ENCODE data around the gene OMD.
A peak's percentile ranks its signal among the peaks of the same experiment; 100 is the strongest.

Gene OMD

DNA sequence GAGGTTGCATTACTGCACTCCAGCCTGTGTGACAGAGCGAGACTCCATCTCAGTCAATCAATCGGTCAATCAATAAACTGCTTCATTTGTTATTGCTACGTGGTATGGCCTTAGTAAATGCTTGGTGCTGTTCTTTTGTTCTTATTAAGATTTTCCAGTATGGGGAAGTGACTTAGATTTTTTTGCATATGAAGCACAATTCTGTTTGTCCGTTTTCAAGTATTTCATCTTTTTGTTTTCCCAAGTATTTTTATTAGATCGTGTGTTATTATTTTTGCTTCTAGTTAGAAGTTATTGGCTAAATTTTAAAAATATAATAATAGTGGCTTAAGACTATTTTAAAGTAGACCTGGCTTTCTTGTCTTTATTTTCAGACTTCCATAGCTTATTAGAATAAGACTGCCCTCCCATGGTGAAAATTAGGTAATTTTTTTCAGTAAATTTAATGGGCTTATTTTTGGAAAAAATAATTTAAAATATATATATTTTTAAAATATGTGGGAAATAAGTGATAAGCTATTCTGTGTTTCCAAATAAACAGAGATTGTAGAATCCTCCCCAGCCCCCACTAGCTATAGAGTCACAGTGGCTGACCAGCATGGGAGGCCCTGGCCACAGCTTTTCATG, 14.7 kb upstream of the OMD start:
- H3K4me3 ChIP-seq (replicated peaks in 1 of 2; ENCODE audit: low read depth in 2 of 2, low read length in 2 of 2), result no peak overlapping the region
- peak; percentile 61 to 66 for DNase-seq (ENCODE audit: low read depth in 2 of 2)
- TF ChIP-seq, protein P1, sequence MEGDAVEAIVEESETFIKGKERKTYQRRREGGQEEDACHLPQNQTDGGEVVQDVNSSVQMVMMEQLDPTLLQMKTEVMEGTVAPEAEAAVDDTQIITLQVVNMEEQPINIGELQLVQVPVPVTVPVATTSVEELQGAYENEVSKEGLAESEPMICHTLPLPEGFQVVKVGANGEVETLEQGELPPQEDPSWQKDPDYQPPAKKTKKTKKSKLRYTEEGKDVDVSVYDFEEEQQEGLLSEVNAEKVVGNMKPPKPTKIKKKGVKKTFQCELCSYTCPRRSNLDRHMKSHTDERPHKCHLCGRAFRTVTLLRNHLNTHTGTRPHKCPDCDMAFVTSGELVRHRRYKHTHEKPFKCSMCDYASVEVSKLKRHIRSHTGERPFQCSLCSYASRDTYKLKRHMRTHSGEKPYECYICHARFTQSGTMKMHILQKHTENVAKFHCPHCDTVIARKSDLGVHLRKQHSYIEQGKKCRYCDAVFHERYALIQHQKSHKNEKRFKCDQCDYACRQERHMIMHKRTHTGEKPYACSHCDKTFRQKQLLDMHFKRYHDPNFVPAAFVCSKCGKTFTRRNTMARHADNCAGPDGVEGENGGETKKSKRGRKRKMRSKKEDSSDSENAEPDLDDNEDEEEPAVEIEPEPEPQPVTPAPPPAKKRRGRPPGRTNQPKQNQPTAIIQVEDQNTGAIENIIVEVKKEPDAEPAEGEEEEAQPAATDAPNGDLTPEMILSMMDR (IDR thresholded peaks at IDR 0.05; ENCODE audit: low read depth, low read length), result peak; percentile 24

DNA sequence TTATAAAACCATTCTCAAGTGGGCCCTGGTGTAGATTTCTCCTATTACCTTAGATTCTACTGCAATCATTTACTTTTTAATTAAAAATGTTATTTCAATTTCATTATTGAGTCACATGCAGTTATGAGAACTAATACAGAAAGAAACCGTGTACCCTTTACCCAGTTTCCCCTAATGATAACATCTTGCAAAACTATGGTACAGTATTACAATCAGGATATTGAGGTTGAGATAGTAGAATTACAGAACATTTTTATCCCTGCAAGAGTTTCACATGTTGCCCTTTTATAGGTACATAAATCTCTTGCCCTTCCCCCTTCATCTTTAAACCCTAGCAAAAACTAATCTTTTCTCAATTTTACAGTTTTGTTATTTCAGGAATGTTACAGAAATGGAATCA, 11.0 kb upstream of the OMD start:
- no peak overlapping the region for H3K4me3 ChIP-seq (replicated peaks in 1 of 2; ENCODE audit: low read depth in 2 of 2, low read length in 2 of 2)
- TF ChIP-seq, protein P1 (IDR thresholded peaks at IDR 0.05; ENCODE audit: low read depth, low read length), result no peak
- no peak for DNase-seq (ENCODE audit: low read depth in 2 of 2)

DNA sequence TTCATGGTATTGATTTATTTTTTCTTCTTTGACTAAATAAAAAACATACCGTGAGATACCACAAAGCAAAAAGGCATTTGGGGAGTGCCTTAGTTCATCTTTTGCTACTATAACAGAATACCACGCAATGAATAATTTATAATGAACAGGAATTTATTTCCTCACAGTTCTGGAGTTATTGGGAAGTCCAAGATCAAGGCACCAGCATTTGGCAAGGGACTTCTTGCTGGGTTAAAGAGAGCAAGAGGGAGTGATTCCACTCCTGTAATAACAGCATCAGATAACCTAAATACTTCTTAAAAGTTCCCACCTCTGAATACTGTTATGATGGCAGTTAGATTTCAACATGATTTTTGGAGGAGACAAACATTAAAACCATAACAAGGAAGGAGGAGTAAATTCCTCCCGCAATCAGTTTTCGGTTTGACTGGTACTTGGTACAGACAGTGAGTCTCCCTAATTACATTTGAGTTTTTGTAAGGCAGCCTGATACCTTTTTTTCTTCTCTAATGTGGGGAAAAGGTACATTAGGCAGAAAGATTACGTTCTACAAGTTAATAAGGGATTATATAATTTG, 8.8 kb upstream of the OMD start:
- DNase-seq (ENCODE audit: low read depth in 2 of 2), result no peak
- TF ChIP-seq, protein P1 (IDR thresholded peaks at IDR 0.05; ENCODE audit: low read depth, low read length), result no peak
- no peak overlapping the region for H3K4me3 ChIP-seq (replicated peaks in 1 of 2; ENCODE audit: low read depth in 2 of 2, low read length in 2 of 2)

DNA sequence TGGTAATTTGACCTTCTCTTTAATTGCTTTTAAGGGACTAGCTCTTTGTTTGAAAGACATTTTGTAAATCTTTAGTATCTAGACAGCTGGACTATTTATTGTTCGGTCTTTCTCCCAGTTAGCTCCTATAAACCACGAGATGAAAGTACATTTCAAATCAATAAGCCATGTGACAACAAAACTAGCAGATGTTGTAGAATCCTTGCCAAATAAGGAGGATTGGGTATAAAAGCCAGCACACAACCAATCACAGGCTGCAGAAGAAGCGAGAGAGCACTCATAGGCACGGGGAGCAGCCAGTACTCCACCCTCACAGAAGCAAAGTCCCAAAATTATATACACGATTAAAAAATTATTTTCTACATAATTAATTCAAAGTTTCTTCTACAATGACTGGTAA, 8.1 kb upstream of the OMD start:
- H3K4me3 ChIP-seq (replicated peaks in 1 of 2; ENCODE audit: low read depth in 2 of 2, low read length in 2 of 2), result no peak overlapping the region
- no peak for DNase-seq (ENCODE audit: low read depth in 2 of 2)
- TF ChIP-seq, protein P1 (IDR thresholded peaks at IDR 0.05; ENCODE audit: low read depth, low read length), result no peak

DNA sequence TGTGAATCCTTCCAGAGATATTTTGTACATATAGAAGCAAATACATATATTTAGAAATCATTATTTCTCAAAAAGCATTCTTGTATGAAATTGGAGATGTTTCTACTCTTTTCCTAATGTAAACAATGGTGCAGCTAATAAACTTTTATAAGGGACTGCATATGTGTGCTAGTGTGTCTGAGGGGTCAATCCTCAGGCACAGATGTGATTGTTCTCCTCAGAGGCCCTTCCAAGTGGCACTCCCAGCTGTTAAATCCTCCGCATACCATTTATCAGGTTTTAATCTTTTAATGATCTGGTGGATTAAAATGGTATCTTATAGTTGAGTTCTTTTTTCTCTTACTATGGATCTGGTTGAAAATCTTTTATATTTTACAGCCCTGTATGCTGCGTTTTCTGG, 5.6 kb upstream of the OMD start:
- no peak for DNase-seq (ENCODE audit: low read depth in 2 of 2)
- TF ChIP-seq, protein P1 (IDR thresholded peaks at IDR 0.05; ENCODE audit: low read depth, low read length), result no peak
- H3K4me3 ChIP-seq (replicated peaks in 1 of 2; ENCODE audit: low read depth in 2 of 2, low read length in 2 of 2), result no peak overlapping the region

DNA sequence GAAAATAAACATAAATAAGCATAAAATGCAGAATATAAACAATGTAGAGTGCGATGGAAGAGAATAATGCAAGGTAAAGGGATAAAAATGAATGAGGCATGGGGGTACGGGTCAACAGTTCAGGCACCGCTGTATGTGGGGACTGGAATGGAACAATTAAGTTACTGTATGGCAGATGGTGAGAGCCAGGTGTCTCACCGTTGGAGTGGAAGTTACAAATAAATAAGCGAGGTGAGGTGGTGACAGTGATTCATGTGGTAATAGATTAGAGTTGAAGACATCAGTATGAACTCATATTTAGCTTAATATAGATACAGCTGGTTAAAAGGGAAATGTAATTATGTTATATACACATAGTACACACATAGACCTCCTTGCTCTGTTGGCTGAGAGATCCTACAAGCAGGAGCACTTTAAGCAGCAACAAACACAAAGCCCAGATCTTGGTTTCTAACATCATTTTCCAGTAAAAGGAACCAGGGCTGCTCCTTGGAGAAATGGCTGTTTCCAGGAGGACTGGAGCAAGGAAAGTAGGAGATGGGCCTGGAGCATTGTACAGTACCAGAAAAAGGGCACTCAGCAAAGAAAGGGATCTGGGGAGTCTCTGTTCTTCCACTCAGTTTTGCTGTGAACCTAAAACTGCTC, 2.4 kb upstream of the OMD start:
- TF ChIP-seq, protein P1 (IDR thresholded peaks at IDR 0.05; ENCODE audit: low read depth, low read length), result no peak

More for the DNA sequence above, 2.4 kb upstream of the OMD start:
- no peak for DNase-seq (ENCODE audit: low read depth in 2 of 2)
- H3K4me3 ChIP-seq (replicated peaks in 1 of 2; ENCODE audit: low read depth in 2 of 2, low read length in 2 of 2), result no peak overlapping the region
